H9 (cell line): ENCODE data around the gene HMGB4. TPM values are rescaled to one million over a fixed set of nuclear protein-coding genes. Genes with fewer than 3 reads are reported as not detected.

Experiments used
- DNase-seq: peaks from one replicate; pipeline ENCODE4 v3.0.0-alpha.2; 2017
- H2AFZ ChIP-seq: one replicate; pipeline ENCODE4 v1.6.1; 2013; ENCODE audit warnings: mild to moderate bottlenecking, low read length, control low read depth, moderate library complexity
- H2AK5ac ChIP-seq: 2 replicates; pipeline ENCODE4 v1.6.1; 2013; ENCODE audit warnings: low read length, control low read depth, mixed read lengths; ENCODE audit not compliant: insufficient read length
- H2BK120ac ChIP-seq: one replicate; pipeline ENCODE4 v1.6.1; 2013; ENCODE audit warnings: low read depth, mild to moderate bottlenecking, low read length, control low read depth, inconsistent platforms; ENCODE audit not compliant: poor library complexity, severe bottlenecking
- H2BK12ac ChIP-seq: 2 replicates; pipeline ENCODE4 v1.6.1; 2013; ENCODE audit warnings: low read length, control low read depth, mixed read lengths, low read depth; ENCODE audit not compliant: insufficient read length
- H2BK15ac ChIP-seq: 2 replicates; pipeline ENCODE4 v1.6.1; 2013; ENCODE audit warnings: low read depth, low read length, control low read depth
- H2BK20ac ChIP-seq: one replicate; pipeline ENCODE4 v1.6.1; 2013; ENCODE audit warnings: low read depth, mild to moderate bottlenecking, low read length, control low read depth, inconsistent platforms; ENCODE audit not compliant: poor library complexity, severe bottlenecking
- H2BK5ac ChIP-seq: 2 replicates; pipeline ENCODE4 v1.6.1; 2013; ENCODE audit warnings: low read length, control low read depth, mixed read lengths; ENCODE audit not compliant: insufficient read length
- H3K14ac ChIP-seq: 2 replicates; pipeline ENCODE4 v1.6.1; 2013; ENCODE audit warnings: low read length, control low read depth; ENCODE audit not compliant: insufficient read depth
- H3K18ac ChIP-seq: 2 replicates; pipeline ENCODE4 v1.6.1; 2013; ENCODE audit warnings: low read depth, mild to moderate bottlenecking, mixed read lengths, low read length, control low read depth; ENCODE audit not compliant: insufficient read length
- H3K23ac ChIP-seq: 2 replicates; pipeline ENCODE4 v1.6.1; 2013; ENCODE audit warnings: low read length, control low read depth, mixed read lengths, low read depth; ENCODE audit not compliant: insufficient read length
- H3K23me2 ChIP-seq: 2 replicates; pipeline ENCODE4 v1.6.1; 2013; ENCODE audit warnings: low read depth, mild to moderate bottlenecking, mixed read lengths, low read length, control low read depth; ENCODE audit not compliant: insufficient read length, poor library complexity, severe bottlenecking
- H3K27ac ChIP-seq: 2 replicates; pipeline ENCODE4 v1.5.1; 2013; ENCODE audit warnings: low read length, control low read depth, mixed read lengths, low read depth; ENCODE audit not compliant: insufficient read length
- H3K27me3 ChIP-seq: 2 replicates; pipeline ENCODE4 v1.6.1; 2013; ENCODE audit warnings: low read length, control low read depth, inconsistent platforms; ENCODE audit not compliant: insufficient read depth
- H3K4ac ChIP-seq: 2 replicates; pipeline ENCODE4 v1.6.1; 2013; ENCODE audit warnings: low read depth, mild to moderate bottlenecking, control low read depth, inconsistent platforms, low read length, moderate library complexity
- H3K4me1 ChIP-seq: 2 replicates; pipeline ENCODE4 v1.6.1; 2013; ENCODE audit warnings: low read length, control low read depth, inconsistent platforms; ENCODE audit not compliant: insufficient read depth
- H3K4me2 ChIP-seq: 2 replicates; pipeline ENCODE4 v1.6.1; 2013; ENCODE audit warnings: low read length, control low read depth, mixed read lengths; ENCODE audit not compliant: insufficient read length, insufficient read depth
- H3K56ac ChIP-seq: 2 replicates; pipeline ENCODE4 v1.6.1; 2013; ENCODE audit warnings: low read depth, mild to moderate bottlenecking, mixed read lengths, low read length, control low read depth; ENCODE audit not compliant: insufficient read length
- H3K79me1 ChIP-seq: 2 replicates; pipeline ENCODE4 v1.6.1; 2013; ENCODE audit warnings: low read depth, mild to moderate bottlenecking, moderate library complexity, low read length, control low read depth, inconsistent platforms; ENCODE audit not compliant: insufficient read depth, poor library complexity, severe bottlenecking
- H3K79me2 ChIP-seq: 2 replicates; pipeline ENCODE4 v1.6.1; 2013; ENCODE audit warnings: low read length, control low read depth, inconsistent platforms; ENCODE audit not compliant: insufficient read depth
- H3K9ac ChIP-seq: 2 replicates; pipeline ENCODE4 v1.6.1; 2013; ENCODE audit warnings: low read length, control low read depth, mixed read lengths; ENCODE audit not compliant: insufficient read length; ENCODE audit errors: extremely low read depth
- H3K9me3 ChIP-seq: one replicate; pipeline ENCODE4 v1.6.1; 2013; ENCODE audit warnings: low read depth, low read length, inconsistent platforms; ENCODE audit not compliant: control insufficient read depth
- H3T11ph ChIP-seq: one replicate; pipeline ENCODE4 v1.6.1; 2013; ENCODE audit warnings: mild to moderate bottlenecking, low read length, control low read depth, inconsistent platforms
- H4K20me1 ChIP-seq: one replicate; pipeline ENCODE4 v1.6.1; 2013; ENCODE audit not compliant: control insufficient read depth, insufficient read length, insufficient read depth
- H4K5ac ChIP-seq: 2 replicates; pipeline ENCODE4 v1.6.1; 2013; ENCODE audit warnings: low read depth, mild to moderate bottlenecking, mixed read lengths, low read length, control low read depth; ENCODE audit not compliant: insufficient read length
- H4K8ac ChIP-seq: replicated peaks from 2 replicates; pipeline ENCODE4 v1.6.1; 2013; ENCODE audit warnings: low read length, control low read depth, mixed read lengths, low read depth; ENCODE audit not compliant: insufficient read length
- H4K91ac ChIP-seq: 2 replicates; pipeline ENCODE4 v1.6.1; 2013; ENCODE audit warnings: low read depth, mild to moderate bottlenecking, moderate library complexity, mixed read lengths, low read length, control low read depth; ENCODE audit not compliant: insufficient read length
- H3K27ac Mint-ChIP-seq, 3 experiments: 2 replicates in 2 of 3; 3 replicates in 1 of 3; pipeline ENCODE4 v1.8.0; 2020 to 2021; ENCODE audit warnings: mixed read lengths in 3 of 3, mild to moderate bottlenecking in 1 of 3, moderate library complexity in 1 of 3
- H3K27me3 Mint-ChIP-seq: 2 replicates; pipeline ENCODE4 v1.8.0; 2021; ENCODE audit warnings: low read depth, mild to moderate bottlenecking, moderate library complexity, mixed read lengths
- H3K36me3 Mint-ChIP-seq, 3 experiments: 2 replicates in 2 of 3; 3 replicates in 1 of 3; pipeline ENCODE4 v1.8.0; 2020 to 2021; ENCODE audit warnings: low read depth in 3 of 3, mixed read lengths in 3 of 3; ENCODE audit not compliant: insufficient read depth in 1 of 3
- H3K4me1 Mint-ChIP-seq, 2 experiments: 2 replicates each; pipeline ENCODE4 v1.8.0; 2020; ENCODE audit warnings: mixed read lengths in 2 of 2
- H3K4me3 Mint-ChIP-seq, 2 experiments: 2 replicates in 1 of 2; 3 replicates in 1 of 2; pipeline ENCODE4 v1.8.0; 2020 to 2021; ENCODE audit warnings: mild to moderate bottlenecking in 2 of 2, mixed read lengths in 2 of 2, moderate library complexity in 1 of 2
- H3K9me3 Mint-ChIP-seq, 2 experiments: 2 replicates in 1 of 2; 3 replicates in 1 of 2; pipeline ENCODE4 v1.8.0; 2020; ENCODE audit warnings: mild to moderate bottlenecking in 2 of 2, mixed read lengths in 2 of 2, moderate library complexity in 1 of 2
- WGBS: extraction: QIAGEN DNeasy Blood & Tissue Kit; methylation state at CpG from one replicate; pipeline ENCODE4 v1.1.7; 2013; ENCODE audit warnings: missing lambda C conversion rate, low lambda C conversion rate, mixed read lengths; ENCODE audit not compliant: insufficient read length; ENCODE audit errors: extremely low coverage; 5-methylcytosine and 5-hydroxymethylcytosine counted together
- total RNA-seq: library from RNA; stranded (reverse); gene quantifications from 2 replicates; pipeline ENCODE4 v1.2.1, GENCODE V29; 2021
- TF ChIP-seq, protein P1 (sequence below): fragments of 200-600 bp; sonication (generic); conservative IDR thresholded peaks from 3 replicates; pipeline ENCODE4 v1.8.0; 2021; ENCODE audit warnings: antibody characterized with exemption, mild to moderate bottlenecking

HMGB4 gene
- total RNA-seq, 1 experiment from 2014 or later: not detected

- Histone ChIP-seq H3K79me1 (no peaks in the 10 kb centered on the region), H3K27ac (no peak overlapping the region), H3K4me1 (no peaks in the 10 kb centered on the region), H3K27me3 (no peaks in the 10 kb centered on the region), H4K91ac (no peak overlapping the region), H4K20me1 (no peaks in the 10 kb centered on the region), H3K79me2 (no peaks in the 10 kb centered on the region), H3K14ac (no peak overlapping the region), H2BK20ac (no peak overlapping the region), H2AFZ (no peak overlapping the region), H3K56ac (no peak overlapping the region), H3K4me2 (no peak overlapping the region), H2BK5ac (no peak overlapping the region), H2BK12ac (no peak overlapping the region), H2BK120ac (no peak overlapping the region), H3K9me3 (peaks cover 2% of the 10 kb centered on the region), H3K4ac (no peak overlapping the region), H4K5ac (no peak overlapping the region), H4K8ac (no peak overlapping the region), H3K18ac (no peak overlapping the region), H3T11ph (no peak overlapping the region), H3K9ac (no peak overlapping the region), H2BK15ac (no peak overlapping the region), H2AK5ac (no peak overlapping the region), H3K23me2 (no peaks in the 10 kb centered on the region), H3K23ac (no peak overlapping the region)
- Mint-ChIP-seq H3K27me3 (peaks cover 1% of the 10 kb centered on the region; the same call in 1 of the 2 replicates), H3K9me3 (peaks cover 2 to 6% of the 10 kb centered on the region in 2 experiments), H3K27ac (no peak overlapping the region), H3K36me3 (peaks cover 9 to 18% (median 18%) of the 10 kb centered on the region in 3 experiments), H3K4me1 (no peaks in the 10 kb centered on the region), H3K4me3 (no peak overlapping the region)
- no peak for DNase-seq
- no CpG with 5 or more reads among the region's 1 CpG for WGBS
- TF ChIP-seq, protein P1, sequence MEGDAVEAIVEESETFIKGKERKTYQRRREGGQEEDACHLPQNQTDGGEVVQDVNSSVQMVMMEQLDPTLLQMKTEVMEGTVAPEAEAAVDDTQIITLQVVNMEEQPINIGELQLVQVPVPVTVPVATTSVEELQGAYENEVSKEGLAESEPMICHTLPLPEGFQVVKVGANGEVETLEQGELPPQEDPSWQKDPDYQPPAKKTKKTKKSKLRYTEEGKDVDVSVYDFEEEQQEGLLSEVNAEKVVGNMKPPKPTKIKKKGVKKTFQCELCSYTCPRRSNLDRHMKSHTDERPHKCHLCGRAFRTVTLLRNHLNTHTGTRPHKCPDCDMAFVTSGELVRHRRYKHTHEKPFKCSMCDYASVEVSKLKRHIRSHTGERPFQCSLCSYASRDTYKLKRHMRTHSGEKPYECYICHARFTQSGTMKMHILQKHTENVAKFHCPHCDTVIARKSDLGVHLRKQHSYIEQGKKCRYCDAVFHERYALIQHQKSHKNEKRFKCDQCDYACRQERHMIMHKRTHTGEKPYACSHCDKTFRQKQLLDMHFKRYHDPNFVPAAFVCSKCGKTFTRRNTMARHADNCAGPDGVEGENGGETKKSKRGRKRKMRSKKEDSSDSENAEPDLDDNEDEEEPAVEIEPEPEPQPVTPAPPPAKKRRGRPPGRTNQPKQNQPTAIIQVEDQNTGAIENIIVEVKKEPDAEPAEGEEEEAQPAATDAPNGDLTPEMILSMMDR: no peak
Measured at GRCh38 chr1:33823830-33824229, 40.0 kb upstream of the HMGB4 start.
